IMR-90 (cell line): ENCODE results near the gene STRADA. TPM values are rescaled to one million over a fixed set of nuclear protein-coding genes. Genes with fewer than 3 reads are reported as not detected.

Experiments used
- ATAC-seq: fragments of 200-7000 bp; cut with Tn5 transposase; 2 replicates; pipeline ENCODE4 v1.9.1; 2020; ENCODE audit warnings: low read depth, mild to moderate bottlenecking, moderate library complexity
- BruUV-seq: library from RNA; stranded (reverse); fragments of 400-500 nt; replicated peaks from 2 replicates; lab custom pipeline; 2021; lab: Mats Ljungman, UMichigan
- CTCF ChIA-PET: fragments of 300-600 bp; formaldehyde crosslinking; extraction: SDS; loops from one replicate; lab custom pipeline; 2021; ENCODE audit warnings: antibody characterized with exemption; lab: Yijun Ruan, JAX
- POLR2A ChIA-PET: fragments of 300-600 bp; sonication (Branson Sonifier 250); formaldehyde crosslinking; loops from one replicate; lab custom pipeline; 2022; ENCODE audit warnings: antibody characterized with exemption; ENCODE audit not compliant: unreplicated experiment; lab: Charles Lee
- DNase-seq: peaks from one replicate; pipeline ENCODE4 v3.0.0; 2013
- H2AFZ ChIP-seq: replicated peaks from 2 replicates; pipeline ENCODE3; 2013; ENCODE audit warnings: low read length, mild to moderate bottlenecking; ENCODE audit not compliant: poor library complexity
- H2AK5ac ChIP-seq: 2 replicates; pipeline ENCODE4 v1.6.1; 2013; ENCODE audit warnings: low read depth, low read length, inconsistent platforms
- H2AK9ac ChIP-seq: replicated peaks from 2 replicates; pipeline ENCODE3; 2013; ENCODE audit warnings: mild to moderate bottlenecking, low read depth, low read length, moderate library complexity; ENCODE audit not compliant: poor library complexity
- H2BK120ac ChIP-seq: 2 replicates; pipeline ENCODE4 v1.6.1; 2013; ENCODE audit warnings: low read depth, low read length, inconsistent platforms
- H2BK15ac ChIP-seq: 3 replicates; pipeline ENCODE4 v1.6.1; 2013; ENCODE audit warnings: low read depth, low read length, inconsistent platforms
- H2BK20ac ChIP-seq: 2 replicates; pipeline ENCODE4 v1.6.1; 2013; ENCODE audit warnings: low read depth, mild to moderate bottlenecking, inconsistent platforms, low read length, moderate library complexity
- H2BK5ac ChIP-seq: 2 replicates; pipeline ENCODE4 v1.6.1; 2013; ENCODE audit warnings: mild to moderate bottlenecking, low read depth, low read length, inconsistent platforms; ENCODE audit not compliant: poor library complexity, severe bottlenecking
- H3K14ac ChIP-seq: replicated peaks from 2 replicates; pipeline ENCODE4 v1.6.1; 2013; ENCODE audit warnings: low read depth, low read length, inconsistent platforms
- H3K18ac ChIP-seq: 2 replicates; pipeline ENCODE4 v1.6.1; 2013; ENCODE audit warnings: low read depth, low read length, control low read depth
- H3K23ac ChIP-seq: 2 replicates; pipeline ENCODE4 v1.6.1; 2013; ENCODE audit warnings: low read depth, low read length, inconsistent platforms
- H3K27ac ChIP-seq: 2 replicates; pipeline ENCODE4 v1.5.1; 2013; ENCODE audit warnings: mild to moderate bottlenecking, control low read depth, low read length; ENCODE audit not compliant: insufficient read depth
- H3K27me3 ChIP-seq: 2 replicates; pipeline ENCODE4 v1.6.1; 2013; ENCODE audit warnings: low read length; ENCODE audit not compliant: control insufficient read depth, insufficient read depth
- H3K36me3 ChIP-seq: 2 replicates; pipeline ENCODE4 v1.6.1; 2013; ENCODE audit warnings: low read length, mixed read lengths; ENCODE audit not compliant: control insufficient read depth, insufficient read depth
- H3K4ac ChIP-seq: 2 replicates; pipeline ENCODE4 v1.6.1; 2013; ENCODE audit warnings: low read depth, low read length, inconsistent platforms
- H3K4me1 ChIP-seq: 2 replicates; pipeline ENCODE4 v1.6.1; 2013; ENCODE audit warnings: low read length, mixed read lengths; ENCODE audit not compliant: control insufficient read depth, insufficient read depth
- H3K4me2 ChIP-seq: 2 replicates; pipeline ENCODE4 v1.6.1; 2013; ENCODE audit warnings: low read depth, mild to moderate bottlenecking, control low read depth, low read length, moderate library complexity
- H3K4me3 ChIP-seq: 2 replicates; pipeline ENCODE4 v1.5.1; 2013; ENCODE audit warnings: low read depth, mild to moderate bottlenecking, control low read depth, low read length, moderate library complexity; ENCODE audit not compliant: insufficient read depth
- H3K56ac ChIP-seq: 2 replicates; pipeline ENCODE4 v1.6.1; 2013; ENCODE audit warnings: low read length, inconsistent platforms; ENCODE audit not compliant: insufficient read depth; ENCODE audit errors: extremely low read depth
- H3K79me1 ChIP-seq, 2 experiments: 2 replicates each; pipeline ENCODE4 v1.6.1; 2013; ENCODE audit warnings: low read length in 2 of 2, inconsistent platforms in 1 of 2, low read depth in 1 of 2
- H3K9ac ChIP-seq: 2 replicates; pipeline ENCODE4 v1.6.1; 2013; ENCODE audit warnings: low read depth, low read length, control low read depth
- H3K9me1 ChIP-seq: 2 replicates; pipeline ENCODE4 v1.6.1; 2013; ENCODE audit warnings: low read length, inconsistent platforms; ENCODE audit not compliant: insufficient read depth
- H3K9me3 ChIP-seq: 2 replicates; pipeline ENCODE4 v1.6.1; 2013; ENCODE audit warnings: low read length; ENCODE audit not compliant: control insufficient read depth, insufficient read depth
- H4K20me1 ChIP-seq: 2 replicates; pipeline ENCODE4 v1.6.1; 2013; ENCODE audit warnings: low read length, inconsistent platforms; ENCODE audit not compliant: insufficient read depth
- H4K5ac ChIP-seq: 2 replicates; pipeline ENCODE4 v1.6.1; 2013; ENCODE audit warnings: mild to moderate bottlenecking, low read depth, low read length, control low read depth
- H4K8ac ChIP-seq, 2 experiments: 2 replicates each; pipeline ENCODE4 v1.6.1; 2013; ENCODE audit warnings: low read depth in 2 of 2, low read length in 2 of 2, control low read depth in 1 of 2, inconsistent platforms in 1 of 2
- H4K91ac ChIP-seq: 2 replicates; pipeline ENCODE4 v1.6.1; 2013; ENCODE audit warnings: low read depth, low read length, inconsistent platforms; ENCODE audit not compliant: insufficient read depth
- BHLHE40 ChIP-seq: fragments of 150-350 bp; IDR thresholded peaks from 2 replicates; pipeline ENCODE4 v1.6.1; 2016; ENCODE audit warnings: mild to moderate bottlenecking, low read depth, low read length
- CEBPB ChIP-seq: IDR thresholded peaks from 2 replicates; pipeline ENCODE4 v1.6.1; 2012; ENCODE audit warnings: low read depth, low read length, improper control_type of control experiment
- CHD1 ChIP-seq: IDR thresholded peaks from 2 replicates; pipeline ENCODE4 v1.6.1; 2012; ENCODE audit warnings: low read depth, low read length, improper control_type of control experiment
- ELK1 ChIP-seq: fragments of 150-350 bp; IDR thresholded peaks from 2 replicates; pipeline ENCODE4 v1.6.1; 2016; ENCODE audit warnings: low read depth, mild to moderate bottlenecking, low read length, moderate library complexity, borderline replicate concordance
- FOS ChIP-seq: fragments of 150-350 bp; IDR thresholded peaks from 2 replicates; pipeline ENCODE4 v1.6.1; 2016; ENCODE audit warnings: low read depth, low read length
- MAFK ChIP-seq: IDR thresholded peaks from 2 replicates; pipeline ENCODE4 v1.6.1; 2012; ENCODE audit warnings: low read depth, low read length, improper control_type of control experiment
- MAZ ChIP-seq: IDR thresholded peaks from 2 replicates; pipeline ENCODE4 v1.6.1; 2012; ENCODE audit warnings: low read depth, mild to moderate bottlenecking, low read length, improper control_type of control experiment, moderate library complexity, borderline replicate concordance
- MXI1 ChIP-seq: IDR thresholded peaks from 2 replicates; pipeline ENCODE4 v1.6.1; 2012; ENCODE audit warnings: low read depth, mild to moderate bottlenecking, low read length, moderate library complexity, borderline replicate concordance
- NFE2L2 ChIP-seq: fragments of 150-350 bp; IDR thresholded peaks from 2 replicates; pipeline ENCODE4 v1.6.1; 2016; ENCODE audit warnings: low read depth, mild to moderate bottlenecking, low read length
- POLR2A ChIP-seq: IDR thresholded peaks from 2 replicates; pipeline ENCODE4 v1.6.1; 2012; ENCODE audit warnings: mild to moderate bottlenecking, low read depth, low read length
- RAD21 ChIP-seq: IDR thresholded peaks from 2 replicates; pipeline ENCODE4 v1.6.1; 2012; ENCODE audit warnings: low read length, improper control_type of control experiment
- RCOR1 ChIP-seq: IDR thresholded peaks from 2 replicates; pipeline ENCODE4 v1.6.1; 2012; ENCODE audit warnings: mild to moderate bottlenecking, low read length, improper control_type of control experiment; ENCODE audit not compliant: insufficient replicate concordance
- RFX5 ChIP-seq: IDR thresholded peaks from 2 replicates; pipeline ENCODE4 v1.8.0; 2012; ENCODE audit warnings: low read depth, mild to moderate bottlenecking, low read length, moderate library complexity
- SMC3 ChIP-seq: fragments of 150-350 bp; IDR thresholded peaks from 2 replicates; pipeline ENCODE4 v1.6.1; 2016; ENCODE audit warnings: low read depth, mild to moderate bottlenecking, antibody characterized with exemption, low read length, moderate library complexity
- WGBS, 2 experiments: methylation state at CpG; one replicate each; pipeline versions ENCODE4 v1.1.5 to v1.1.7; 2013; ENCODE audit warnings: missing lambda C conversion rate in 2 of 2; ENCODE audit not compliant: insufficient read length in 1 of 2; ENCODE audit errors: extremely low coverage in 2 of 2; 5-methylcytosine and 5-hydroxymethylcytosine counted together
- dilution Hi-C: fragments of 300-500 bp; cut with HindIII; formaldehyde crosslinking; loops from one replicate; pipeline ENCODE4 v1.14.3; 2018; ENCODE audit warnings: low sequenced_read_pairs; ENCODE audit not compliant: unreplicated experiment
- in situ Hi-C: fragments of 300-500 bp; cut with MboI; formaldehyde crosslinking; loops from 3 replicates; pipeline ENCODE4 v1.14.3; 2019; ENCODE audit warnings: low sequenced_read_pairs, inconsistent platforms, mixed read lengths
- intact Hi-C: fragments of 100-400 bp; cut with micrococcal nuclease; formaldehyde crosslinking; loops from 2 replicates; pipeline ENCODE4 v1.10.0; 2022
- polyA plus RNA-seq, 3 experiments: library from polyadenylated mRNA; depleted of rRNA; stranded (reverse); fragments of >200 nt; gene quantifications; 2 replicates each; pipeline ENCODE4 v1.2.3, GENCODE V29; 2012; ENCODE audit warnings: low replicate concordance in 1 of 3
- total RNA-seq: library from RNA; depleted of rRNA; stranded (reverse); fragments of >200 nt; gene quantifications from 2 replicates; pipeline ENCODE4 v1.2.3, GENCODE V29; 2012
- TF ChIP-seq, protein P1 (sequence below): fragments of 150-350 bp; IDR thresholded peaks from 2 replicates; pipeline ENCODE4 v1.6.1; 2017; ENCODE audit warnings: mild to moderate bottlenecking, antibody characterized with exemption, low read length, low read depth
- TF ChIP-seq, protein P2 (sequence below): conservative IDR thresholded peaks from 2 replicates; pipeline ENCODE4 v1.5.1; 2012; ENCODE audit warnings: mild to moderate bottlenecking, low read depth, low read length, improper control_type of control experiment

The STRADA gene
- total and polyA plus RNA-seq, 2 of the 4 experiments (the other 2 are of a cell fraction): 19.9 to 30.9 TPM

DNA sequence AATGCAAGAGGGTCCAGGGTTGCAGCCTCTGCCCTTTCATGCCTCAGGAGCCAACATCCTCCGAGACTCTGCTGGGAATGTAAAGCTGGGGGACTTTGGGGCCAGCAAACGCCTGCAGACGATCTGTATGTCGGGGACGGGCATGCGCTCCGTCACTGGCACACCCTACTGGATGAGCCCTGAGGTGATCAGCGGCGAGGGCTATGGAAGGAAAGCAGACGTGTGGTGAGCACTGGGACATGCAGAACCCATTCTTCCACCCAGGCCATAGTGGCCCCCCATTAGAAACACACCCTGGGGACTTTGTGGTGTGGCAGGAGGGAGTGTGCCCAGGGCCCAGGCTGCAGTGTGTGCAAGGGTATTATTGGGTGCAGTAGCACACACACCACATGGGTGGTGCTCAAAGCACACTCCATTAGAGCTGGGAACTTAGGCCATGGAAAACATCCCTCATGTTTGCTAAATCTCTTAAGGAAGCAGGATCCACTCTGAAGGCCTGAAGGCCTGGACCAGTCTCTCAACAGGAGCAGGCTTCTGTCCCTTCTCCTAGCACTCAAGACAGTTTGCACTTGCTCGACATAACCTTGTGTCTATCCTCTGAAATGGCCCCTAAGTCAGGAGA is 49.3 kb downstream of the STRADA start:
- H3K14ac ChIP-seq: no peak overlapping the region
- peaks cover 53% of the 10 kb centered on the region for H3K36me3 ChIP-seq
- peaks cover 5% of the 10 kb centered on the region for H4K20me1 ChIP-seq
- no TSS peak for BruUV-seq
- no peak overlapping the region for H4K8ac ChIP-seq
- WGBS, 2 experiments: 98% methylated on average over 9 of the region's 11 CpGs; no CpG with 5 or more reads in 1 of the 2 experiments
- H2AFZ ChIP-seq: no peak overlapping the region
- peaks cover 0 to 2% of the 10 kb centered on the region in 2 experiments; a peak in 1 of 4 replicates for H3K79me1 ChIP-seq
- CTCF ChIA-PET: no interaction called here
- in situ Hi-C loops: no loop called here
- no peak for ATAC-seq
- no peak overlapping the region for H3K9ac ChIP-seq
- H3K56ac ChIP-seq: no peak overlapping the region
- H3K4me1 ChIP-seq: no peaks in the 10 kb centered on the region
- H3K23ac ChIP-seq: no peak overlapping the region
- dilution Hi-C loops: no loop called here
- no peak overlapping the region for H3K4ac ChIP-seq
- H3K4me2 ChIP-seq: no peak overlapping the region
- H3K9me1 ChIP-seq: peaks cover 6% of the 10 kb centered on the region; the same call in 1 of the 2 replicates
- H4K91ac ChIP-seq: no peak overlapping the region
- no peak overlapping the region for H3K27ac ChIP-seq
- H2AK5ac ChIP-seq: no peak overlapping the region
- TF ChIP-seq NFE2L2: no peak
- no peak for TF ChIP-seq CHD1
- no peak for TF ChIP-seq POLR2A
- no peak for TF ChIP-seq MAFK
- no peak for TF ChIP-seq RAD21
- TF ChIP-seq ELK1: no peak
- TF ChIP-seq SMC3: no peak
- TF ChIP-seq, protein P1, sequence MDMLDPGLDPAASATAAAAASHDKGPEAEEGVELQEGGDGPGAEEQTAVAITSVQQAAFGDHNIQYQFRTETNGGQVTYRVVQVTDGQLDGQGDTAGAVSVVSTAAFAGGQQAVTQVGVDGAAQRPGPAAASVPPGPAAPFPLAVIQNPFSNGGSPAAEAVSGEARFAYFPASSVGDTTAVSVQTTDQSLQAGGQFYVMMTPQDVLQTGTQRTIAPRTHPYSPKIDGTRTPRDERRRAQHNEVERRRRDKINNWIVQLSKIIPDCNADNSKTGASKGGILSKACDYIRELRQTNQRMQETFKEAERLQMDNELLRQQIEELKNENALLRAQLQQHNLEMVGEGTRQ: no peak
- TF ChIP-seq BHLHE40: no peak
- TF ChIP-seq, protein P2, sequence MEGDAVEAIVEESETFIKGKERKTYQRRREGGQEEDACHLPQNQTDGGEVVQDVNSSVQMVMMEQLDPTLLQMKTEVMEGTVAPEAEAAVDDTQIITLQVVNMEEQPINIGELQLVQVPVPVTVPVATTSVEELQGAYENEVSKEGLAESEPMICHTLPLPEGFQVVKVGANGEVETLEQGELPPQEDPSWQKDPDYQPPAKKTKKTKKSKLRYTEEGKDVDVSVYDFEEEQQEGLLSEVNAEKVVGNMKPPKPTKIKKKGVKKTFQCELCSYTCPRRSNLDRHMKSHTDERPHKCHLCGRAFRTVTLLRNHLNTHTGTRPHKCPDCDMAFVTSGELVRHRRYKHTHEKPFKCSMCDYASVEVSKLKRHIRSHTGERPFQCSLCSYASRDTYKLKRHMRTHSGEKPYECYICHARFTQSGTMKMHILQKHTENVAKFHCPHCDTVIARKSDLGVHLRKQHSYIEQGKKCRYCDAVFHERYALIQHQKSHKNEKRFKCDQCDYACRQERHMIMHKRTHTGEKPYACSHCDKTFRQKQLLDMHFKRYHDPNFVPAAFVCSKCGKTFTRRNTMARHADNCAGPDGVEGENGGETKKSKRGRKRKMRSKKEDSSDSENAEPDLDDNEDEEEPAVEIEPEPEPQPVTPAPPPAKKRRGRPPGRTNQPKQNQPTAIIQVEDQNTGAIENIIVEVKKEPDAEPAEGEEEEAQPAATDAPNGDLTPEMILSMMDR: no peak
- TF ChIP-seq MAZ: no peak
- TF ChIP-seq RFX5: no peak
- no peak for TF ChIP-seq RCOR1
- TF ChIP-seq MXI1: no peak
- no peak for TF ChIP-seq CEBPB
- no peak for TF ChIP-seq FOS
- H3K9me3 ChIP-seq: no peaks in the 10 kb centered on the region
- POLR2A ChIA-PET: no interaction called here
- no peaks in the 10 kb centered on the region for H3K27me3 ChIP-seq
- no peak for DNase-seq
- H2BK120ac ChIP-seq: no peak overlapping the region
- no peak overlapping the region for H4K5ac ChIP-seq
- no peak overlapping the region for H3K4me3 ChIP-seq
- intact Hi-C loops: no loop called here
- H2BK20ac ChIP-seq: no peak overlapping the region
- H3K18ac ChIP-seq: no peak overlapping the region
- no peak overlapping the region for H2BK5ac ChIP-seq
- H2BK15ac ChIP-seq: no peak overlapping the region
- no peak overlapping the region for H2AK9ac ChIP-seq
